ENCODE data around the gene SENP2. TPM values are rescaled to one million over a fixed set of nuclear protein-coding genes. Genes with fewer than 3 reads are reported as not detected.

The SENP2 gene
- total and polyA plus RNA-seq, 2 donors: 12.4 to 29.1 TPM

- peaks cover 0 to 16% of the 10 kb centered on the region in 2 donors for H3K36me3 ChIP-seq (ENCODE audit: control insufficient read depth in 2 of 2, insufficient read depth in 2 of 2, low read length in 1 of 2)
- H3K4me3 ChIP-seq (ENCODE audit: low read length in 2 of 2): no peak overlapping the region
- no peak for DNase-seq (ENCODE audit: low read depth in 6 of 9, low spot score in 9 of 9)
- H3K27me3 ChIP-seq (ENCODE audit: control insufficient read depth in 2 of 2, insufficient read depth in 1 of 2, low read length in 1 of 2): no peaks in the 10 kb centered on the region
- H3K4me1 ChIP-seq (ENCODE audit: control insufficient read depth in 2 of 2, insufficient read depth in 2 of 2, low read length in 2 of 2): peaks cover 0 to 6% of the 10 kb centered on the region in 2 donors
- H3K9me3 ChIP-seq (ENCODE audit: control insufficient read depth in 2 of 2, insufficient read depth in 1 of 2, low read length in 1 of 2): no peaks in the 10 kb centered on the region
- 98% methylated on average over 4 of the region's 4 CpGs for WGBS
- no peak overlapping the region for H3K27ac ChIP-seq (ENCODE audit: low read depth in 1 of 2, low read length in 1 of 2)
Measured at GRCh38 chr3:185648396-185648795, 62.3 kb downstream of the SENP2 start.

GRCh38 chr3:185649414-185649813 lies 63.3 kb downstream of the SENP2 start:
- 92% methylated on average over 10 of the region's 10 CpGs for WGBS
- H3K36me3 ChIP-seq (ENCODE audit: control insufficient read depth in 2 of 2, insufficient read depth in 2 of 2, low read length in 1 of 2): peaks cover 0 to 24% of the 10 kb centered on the region in 2 donors
- DNase-seq (ENCODE audit: low read depth in 6 of 9, low spot score in 9 of 9): no peak
- no peak overlapping the region for H3K27ac ChIP-seq (ENCODE audit: low read depth in 1 of 2, low read length in 1 of 2)
- H3K27me3 ChIP-seq (ENCODE audit: control insufficient read depth in 2 of 2, insufficient read depth in 1 of 2, low read length in 1 of 2): no peaks in the 10 kb centered on the region
- H3K4me1 ChIP-seq (ENCODE audit: control insufficient read depth in 2 of 2, insufficient read depth in 2 of 2, low read length in 2 of 2): peaks cover 0 to 6% of the 10 kb centered on the region in 2 donors
- no peak overlapping the region for H3K4me3 ChIP-seq (ENCODE audit: low read length in 2 of 2)
- no peaks in the 10 kb centered on the region for H3K9me3 ChIP-seq (ENCODE audit: control insufficient read depth in 2 of 2, insufficient read depth in 1 of 2, low read length in 1 of 2)

GRCh38 chr3:185651971-185652370 lies 65.9 kb downstream of the SENP2 start:
- Histone ChIP-seq H3K27ac (ENCODE audit: low read depth in 1 of 2, low read length in 1 of 2) (no peak overlapping the region), H3K9me3 (ENCODE audit: control insufficient read depth in 2 of 2, insufficient read depth in 1 of 2, low read length in 1 of 2) (no peaks in the 10 kb centered on the region), H3K4me3 (ENCODE audit: low read length in 2 of 2) (no peak overlapping the region), H3K36me3 (ENCODE audit: control insufficient read depth in 2 of 2, insufficient read depth in 2 of 2, low read length in 1 of 2) (peaks cover 0 to 39% of the 10 kb centered on the region in 2 donors), H3K27me3 (ENCODE audit: control insufficient read depth in 2 of 2, insufficient read depth in 1 of 2, low read length in 1 of 2) (no peaks in the 10 kb centered on the region), H3K4me1 (ENCODE audit: control insufficient read depth in 2 of 2, insufficient read depth in 2 of 2, low read length in 2 of 2) (no peaks in the 10 kb centered on the region)
- WGBS: 99% methylated on average over 9 of the region's 9 CpGs
- DNase-seq (ENCODE audit: low read depth in 6 of 9, low spot score in 9 of 9): no peak

DNA sequence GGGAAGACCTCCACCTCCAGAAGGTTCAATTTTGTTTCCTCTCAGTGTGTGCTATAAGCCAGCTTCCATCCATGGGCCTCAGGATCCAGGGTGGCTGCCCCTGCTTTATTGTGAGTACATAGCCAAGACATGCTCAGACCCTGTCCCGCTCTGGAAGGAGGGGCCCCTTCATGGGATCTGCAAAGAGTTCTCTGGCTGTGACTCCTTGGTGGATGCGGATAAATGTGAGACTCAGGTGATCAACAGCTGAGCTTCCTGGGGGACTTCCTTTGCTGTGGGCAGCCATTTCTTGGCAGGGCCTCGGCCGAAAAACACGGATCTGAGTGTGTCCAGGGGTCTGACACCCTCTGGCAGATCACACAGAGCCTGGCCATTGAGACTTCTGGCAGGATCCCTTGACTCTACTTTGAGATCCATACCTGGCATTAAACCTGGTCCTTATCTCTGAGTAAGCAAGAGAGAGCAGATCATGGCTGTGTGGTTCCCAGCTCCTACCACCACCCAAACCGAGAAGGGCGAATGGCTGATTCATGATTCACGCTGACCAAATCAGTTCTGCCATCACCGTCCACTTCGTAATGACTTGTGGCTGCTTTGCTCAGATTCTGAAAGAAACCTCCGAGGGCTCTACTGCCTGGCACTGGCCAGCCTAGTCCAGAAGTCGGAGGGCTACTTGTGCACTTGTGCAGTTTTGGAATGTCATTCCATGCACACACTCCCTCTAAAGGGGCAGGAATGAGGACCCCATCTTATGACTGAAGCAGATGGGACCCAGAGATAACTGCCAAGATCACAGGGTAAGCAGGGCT lies 68.1 kb downstream of the SENP2 start:
- WGBS: 98% methylated on average over 12 of the region's 12 CpGs
- no peaks in the 10 kb centered on the region for H3K27me3 ChIP-seq (ENCODE audit: control insufficient read depth in 2 of 2, insufficient read depth in 1 of 2, low read length in 1 of 2)
- no peaks in the 10 kb centered on the region for H3K4me1 ChIP-seq (ENCODE audit: control insufficient read depth in 2 of 2, insufficient read depth in 2 of 2, low read length in 2 of 2)
- no peaks in the 10 kb centered on the region for H3K9me3 ChIP-seq (ENCODE audit: control insufficient read depth in 2 of 2, insufficient read depth in 1 of 2, low read length in 1 of 2)
- no peak for DNase-seq (ENCODE audit: low read depth in 6 of 9, low spot score in 9 of 9)
- H3K27ac ChIP-seq (ENCODE audit: low read depth in 1 of 2, low read length in 1 of 2): peak overlapping the region in 1 of 2 donors; percentile 9
- peaks cover 0 to 41% of the 10 kb centered on the region in 2 donors for H3K36me3 ChIP-seq (ENCODE audit: control insufficient read depth in 2 of 2, insufficient read depth in 2 of 2, low read length in 1 of 2)
- H3K4me3 ChIP-seq (ENCODE audit: low read length in 2 of 2): no peak overlapping the region

DNA sequence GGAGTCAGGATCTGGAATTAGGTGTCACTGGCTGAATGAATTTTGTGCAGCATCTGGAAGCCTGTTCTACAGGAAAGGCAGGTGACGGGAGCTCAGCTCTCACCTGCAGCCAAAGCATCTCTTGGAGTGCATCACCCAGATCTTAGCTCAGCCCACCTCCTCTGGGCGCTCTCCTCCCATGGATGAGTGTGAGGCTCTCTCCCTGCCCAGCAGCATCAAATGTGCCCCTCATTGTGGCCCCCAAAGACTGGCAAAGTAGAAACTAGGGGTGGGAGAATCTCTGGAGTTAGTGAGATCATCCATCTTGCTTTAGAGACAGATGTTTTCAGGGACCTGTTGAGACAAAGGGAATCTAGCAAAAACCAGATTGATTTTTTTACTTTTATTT lies 68.7 kb downstream of the SENP2 start:
- H3K4me3 ChIP-seq (ENCODE audit: low read length in 2 of 2): no peak overlapping the region
- no peaks in the 10 kb centered on the region for H3K4me1 ChIP-seq (ENCODE audit: control insufficient read depth in 2 of 2, insufficient read depth in 2 of 2, low read length in 2 of 2)
- no peak for DNase-seq (ENCODE audit: low read depth in 6 of 9, low spot score in 9 of 9)
- H3K9me3 ChIP-seq (ENCODE audit: control insufficient read depth in 2 of 2, insufficient read depth in 1 of 2, low read length in 1 of 2): no peaks in the 10 kb centered on the region
- 93% methylated on average over 2 of the region's 2 CpGs for WGBS
- peaks cover 0 to 38% of the 10 kb centered on the region in 2 donors for H3K36me3 ChIP-seq (ENCODE audit: control insufficient read depth in 2 of 2, insufficient read depth in 2 of 2, low read length in 1 of 2)
- H3K27me3 ChIP-seq (ENCODE audit: control insufficient read depth in 2 of 2, insufficient read depth in 1 of 2, low read length in 1 of 2): no peaks in the 10 kb centered on the region
- no peak overlapping the region for H3K27ac ChIP-seq (ENCODE audit: low read depth in 1 of 2, low read length in 1 of 2)

DNA sequence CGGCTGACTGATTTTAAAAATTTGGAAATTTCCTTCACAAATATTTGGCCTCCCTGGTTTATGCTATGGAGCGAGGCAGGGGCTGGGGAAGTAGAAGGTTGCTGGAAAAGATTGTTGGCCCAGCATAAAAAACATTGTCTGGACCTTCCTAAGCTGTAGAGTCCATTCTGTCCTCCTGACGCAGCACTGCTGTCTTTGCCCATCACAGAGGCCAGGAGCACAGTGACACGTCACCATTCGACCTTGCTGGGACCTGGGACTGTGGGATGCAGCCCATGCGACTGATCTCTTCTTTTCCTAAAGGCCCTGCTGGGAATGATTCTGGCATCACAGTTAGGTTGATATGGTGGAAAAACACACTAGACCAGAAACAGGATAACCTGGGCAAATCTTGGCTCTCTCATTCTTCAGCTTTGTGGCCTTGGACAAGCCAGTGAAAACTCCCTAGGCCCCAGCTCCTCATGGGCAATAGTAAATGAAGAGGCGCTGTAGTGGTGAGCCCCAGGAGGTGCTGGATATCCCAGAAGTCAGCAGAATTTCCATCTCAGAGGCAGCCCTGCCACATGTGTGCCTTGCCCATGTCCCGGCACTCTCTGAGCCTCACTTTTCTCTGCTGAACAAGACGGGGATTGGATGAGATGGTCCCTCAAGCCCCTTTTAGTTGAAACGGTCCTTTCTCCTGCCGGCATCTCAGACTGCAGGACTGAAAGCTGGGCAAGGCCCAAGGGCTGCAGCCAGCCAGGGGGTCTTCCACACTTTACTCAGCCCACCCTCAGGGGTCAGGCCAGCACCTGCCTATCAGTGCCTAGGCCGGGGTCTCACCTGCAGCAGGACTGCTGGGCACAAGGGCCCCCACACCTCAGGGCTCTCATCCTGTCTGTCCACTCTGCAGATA lies 69.6 kb downstream of the SENP2 start:
- Histone ChIP-seq H3K9me3 (ENCODE audit: control insufficient read depth in 2 of 2, insufficient read depth in 1 of 2, low read length in 1 of 2) (no peaks in the 10 kb centered on the region), H3K27ac (ENCODE audit: low read depth in 1 of 2, low read length in 1 of 2) (no peak overlapping the region), H3K36me3 (ENCODE audit: control insufficient read depth in 2 of 2, insufficient read depth in 2 of 2, low read length in 1 of 2) (peaks cover 0 to 41% of the 10 kb centered on the region in 2 donors), H3K4me3 (ENCODE audit: low read length in 2 of 2) (no peak overlapping the region), H3K27me3 (ENCODE audit: control insufficient read depth in 2 of 2, insufficient read depth in 1 of 2, low read length in 1 of 2) (no peaks in the 10 kb centered on the region), H3K4me1 (ENCODE audit: control insufficient read depth in 2 of 2, insufficient read depth in 2 of 2, low read length in 2 of 2) (no peaks in the 10 kb centered on the region)
- DNase-seq (ENCODE audit: low read depth in 6 of 9, low spot score in 9 of 9): no peak
- 98% methylated on average over 12 of the region's 12 CpGs for WGBS

DNA sequence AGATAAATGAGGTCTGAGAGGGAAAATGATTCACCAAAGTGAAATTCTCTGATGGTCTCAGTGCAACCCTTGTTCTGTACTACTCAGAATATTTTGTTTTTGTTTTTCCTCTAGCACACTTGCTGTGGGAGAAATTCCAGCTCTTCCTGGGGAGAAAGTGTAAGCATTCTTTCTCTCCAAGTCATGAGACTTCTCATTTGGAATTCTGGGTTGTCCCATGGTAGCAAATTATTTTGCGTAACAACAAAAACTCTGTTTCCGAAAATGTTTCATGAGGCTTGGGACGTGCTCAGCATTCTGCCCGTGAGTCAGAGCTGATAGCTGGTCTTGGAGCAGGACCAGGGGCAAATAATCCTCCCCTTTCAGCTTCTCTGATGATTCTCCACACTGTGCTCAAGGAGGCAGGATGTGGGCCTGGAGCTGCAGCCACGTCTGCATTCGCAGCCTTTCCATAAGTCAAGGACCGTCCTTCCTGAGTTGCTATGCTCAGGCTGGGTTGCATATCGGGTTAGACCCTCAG lies 70.3 kb downstream of the SENP2 start:
- no peak overlapping the region for H3K27ac ChIP-seq (ENCODE audit: low read depth in 1 of 2, low read length in 1 of 2)
- 97% methylated on average over 8 of the region's 8 CpGs for WGBS
- H3K9me3 ChIP-seq (ENCODE audit: control insufficient read depth in 2 of 2, insufficient read depth in 1 of 2, low read length in 1 of 2): no peaks in the 10 kb centered on the region
- H3K36me3 ChIP-seq (ENCODE audit: control insufficient read depth in 2 of 2, insufficient read depth in 2 of 2, low read length in 1 of 2): peaks cover 0 to 41% of the 10 kb centered on the region in 2 donors
- H3K4me3 ChIP-seq (ENCODE audit: low read length in 2 of 2): no peak overlapping the region
- H3K4me1 ChIP-seq (ENCODE audit: control insufficient read depth in 2 of 2, insufficient read depth in 2 of 2, low read length in 2 of 2): no peaks in the 10 kb centered on the region
- no peak for DNase-seq (ENCODE audit: low read depth in 6 of 9, low spot score in 9 of 9)
- H3K27me3 ChIP-seq (ENCODE audit: control insufficient read depth in 2 of 2, insufficient read depth in 1 of 2, low read length in 1 of 2): no peaks in the 10 kb centered on the region

- no peaks in the 10 kb centered on the region for H3K27me3 ChIP-seq (ENCODE audit: control insufficient read depth in 2 of 2, insufficient read depth in 1 of 2, low read length in 1 of 2)
- WGBS: 97% methylated on average over 12 of the region's 12 CpGs
- no peak overlapping the region for H3K4me3 ChIP-seq (ENCODE audit: low read length in 2 of 2)
- no peaks in the 10 kb centered on the region for H3K9me3 ChIP-seq (ENCODE audit: control insufficient read depth in 2 of 2, insufficient read depth in 1 of 2, low read length in 1 of 2)
- H3K4me1 ChIP-seq (ENCODE audit: control insufficient read depth in 2 of 2, insufficient read depth in 2 of 2, low read length in 2 of 2): no peaks in the 10 kb centered on the region
- peaks cover 0 to 36% of the 10 kb centered on the region in 2 donors for H3K36me3 ChIP-seq (ENCODE audit: control insufficient read depth in 2 of 2, insufficient read depth in 2 of 2, low read length in 1 of 2)
- no peak for DNase-seq (ENCODE audit: low read depth in 6 of 9, low spot score in 9 of 9)
- no peak overlapping the region for H3K27ac ChIP-seq (ENCODE audit: low read depth in 1 of 2, low read length in 1 of 2)
Measured at GRCh38 chr3:185657211-185657610, 71.1 kb downstream of the SENP2 start.

Data from thymus (tissue), 11 donors.